C4-2B (cell line): ENCODE results near the gene BEAN1.

Experiments used
- CTCF ChIP-seq: fragments of 450-650 bp; conservative IDR thresholded peaks from 2 replicates; pipeline ENCODE4 v1.5.1; 2017; ENCODE audit warnings: mild to moderate bottlenecking
- ZFX ChIP-seq: fragments of 450-650 bp; IDR thresholded peaks from 2 replicates; pipeline ENCODE4 v1.6.1; 2017

DNA sequence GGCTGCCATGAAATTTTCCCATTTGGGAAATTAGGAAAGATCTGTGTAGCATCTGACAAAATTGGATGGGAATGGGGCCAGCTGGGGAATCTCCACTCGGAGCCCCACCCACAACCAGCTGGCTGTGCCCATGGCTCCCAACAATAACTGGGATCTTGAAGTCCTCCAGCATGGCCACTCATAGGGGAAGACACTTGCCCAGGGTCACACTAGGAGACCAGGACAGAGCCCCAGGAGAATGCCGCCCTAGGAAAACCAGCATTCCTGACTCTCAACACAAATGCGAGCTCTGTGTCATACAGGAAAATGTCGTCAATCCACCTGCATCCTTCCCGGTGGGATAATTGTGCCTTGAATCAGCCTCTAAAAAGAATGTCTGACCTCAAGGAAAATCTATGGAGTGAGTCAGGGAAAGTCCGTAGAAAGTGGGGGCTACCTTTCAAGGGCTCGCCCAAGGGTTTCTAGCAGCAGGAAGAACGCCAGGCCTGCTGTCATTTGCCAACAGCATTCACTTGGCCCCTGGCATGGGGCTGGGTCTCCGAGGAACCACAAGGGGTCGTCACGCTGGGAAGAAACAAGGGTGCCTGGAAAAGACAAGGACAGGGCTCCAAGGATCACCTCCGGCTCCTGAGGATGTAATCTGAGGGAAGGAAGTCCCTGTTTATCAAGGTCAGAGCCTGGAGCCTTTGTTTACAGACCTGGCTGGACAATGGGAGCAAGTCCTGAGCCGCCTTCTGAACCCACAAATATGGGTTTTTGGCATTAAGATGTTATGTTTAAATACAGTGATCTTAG is 44.7 kb upstream of the BEAN1 start:
- TF ChIP-seq CTCF (no peak), ZFX (no peak)
